Measurements from ENCODE around the gene APAF1. TPM values are rescaled to one million over a fixed set of nuclear protein-coding genes. Genes with fewer than 3 reads are reported as not detected.

APAF1 gene
- total and polyA plus RNA-seq, 10 of the 15 experiments (the other 5 are each of a cell fraction or from before 2014, with no cell fraction given), result 4.2 to 19.1 (median 14.2) TPM

DNA sequence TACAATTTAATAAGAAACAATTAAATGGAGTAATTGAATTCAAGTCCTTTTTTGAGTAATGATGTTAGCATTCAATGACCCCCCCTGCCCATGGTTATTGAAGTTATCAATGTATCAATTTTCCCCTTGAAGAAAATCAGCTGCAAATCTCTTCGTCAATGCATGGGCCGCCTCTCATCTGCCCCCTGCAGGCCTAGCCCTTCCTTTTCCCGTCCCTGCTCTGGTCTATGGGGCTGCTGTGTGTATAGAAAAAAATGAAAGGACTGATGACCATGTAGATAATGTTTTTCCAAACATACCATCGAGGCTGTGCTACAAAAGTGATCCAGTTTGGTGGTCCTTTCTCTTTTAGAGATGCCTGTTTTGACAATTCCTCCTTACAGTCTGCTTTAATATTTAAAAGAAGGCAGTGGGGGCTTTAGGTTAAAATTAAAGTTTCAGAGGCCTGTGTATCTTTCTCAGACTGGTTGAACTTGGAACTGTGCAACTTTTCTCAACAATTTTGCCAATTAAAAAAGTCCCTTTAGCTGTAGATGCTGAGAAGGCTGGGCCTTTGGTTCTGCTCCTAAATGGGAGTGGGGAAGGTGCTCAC, 98.4 kb downstream of the APAF1 start (continued):
- TF ChIP-seq, protein P1, sequence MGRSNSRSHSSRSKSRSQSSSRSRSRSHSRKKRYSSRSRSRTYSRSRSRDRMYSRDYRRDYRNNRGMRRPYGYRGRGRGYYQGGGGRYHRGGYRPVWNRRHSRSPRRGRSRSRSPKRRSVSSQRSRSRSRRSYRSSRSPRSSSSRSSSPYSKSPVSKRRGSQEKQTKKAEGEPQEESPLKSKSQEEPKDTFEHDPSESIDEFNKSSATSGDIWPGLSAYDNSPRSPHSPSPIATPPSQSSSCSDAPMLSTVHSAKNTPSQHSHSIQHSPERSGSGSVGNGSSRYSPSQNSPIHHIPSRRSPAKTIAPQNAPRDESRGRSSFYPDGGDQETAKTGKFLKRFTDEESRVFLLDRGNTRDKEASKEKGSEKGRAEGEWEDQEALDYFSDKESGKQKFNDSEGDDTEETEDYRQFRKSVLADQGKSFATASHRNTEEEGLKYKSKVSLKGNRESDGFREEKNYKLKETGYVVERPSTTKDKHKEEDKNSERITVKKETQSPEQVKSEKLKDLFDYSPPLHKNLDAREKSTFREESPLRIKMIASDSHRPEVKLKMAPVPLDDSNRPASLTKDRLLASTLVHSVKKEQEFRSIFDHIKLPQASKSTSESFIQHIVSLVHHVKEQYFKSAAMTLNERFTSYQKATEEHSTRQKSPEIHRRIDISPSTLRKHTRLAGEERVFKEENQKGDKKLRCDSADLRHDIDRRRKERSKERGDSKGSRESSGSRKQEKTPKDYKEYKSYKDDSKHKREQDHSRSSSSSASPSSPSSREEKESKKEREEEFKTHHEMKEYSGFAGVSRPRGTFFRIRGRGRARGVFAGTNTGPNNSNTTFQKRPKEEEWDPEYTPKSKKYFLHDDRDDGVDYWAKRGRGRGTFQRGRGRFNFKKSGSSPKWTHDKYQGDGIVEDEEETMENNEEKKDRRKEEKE (IDR thresholded peaks at IDR 0.05), result no peak
- TF ChIP-seq TCF12 (IDR thresholded peaks at IDR 0.05; ENCODE audit: low read depth, low read length) (no peak), SPI1 (IDR thresholded peaks at IDR 0.05; ENCODE audit: borderline replicate concordance, insufficient read depth, low read depth, low read length) (no peak), HDAC6 (IDR thresholded peaks at IDR 0.05; ENCODE audit: unreplicated experiment) (no peak), YY1 (IDR thresholded peaks at IDR 0.05; ENCODE audit: low read depth, low read length) (0 out of 2 replicates have a peak, but pooled peaks have one; percentile 18)

DNA sequence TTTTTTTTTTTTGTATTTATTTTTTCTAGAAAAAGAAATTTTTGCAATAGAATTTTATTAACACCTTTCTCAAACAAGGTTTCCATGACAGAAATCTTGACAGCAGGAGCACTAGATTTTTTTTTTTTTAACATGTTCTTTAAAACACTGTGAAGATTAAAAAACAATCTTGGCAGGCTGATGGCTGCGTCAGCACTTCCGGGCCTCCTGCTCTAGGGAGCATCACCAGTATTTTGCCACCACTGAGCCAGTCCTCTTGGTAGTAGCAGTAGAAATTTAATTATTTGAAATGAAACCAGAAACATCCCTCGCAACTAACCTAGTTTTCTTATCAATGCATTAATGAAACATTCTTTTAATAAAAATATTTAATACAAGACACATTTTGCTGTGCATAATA, 99.6 kb downstream of the APAF1 start:
- BruUV-seq (replicated peaks), result no TSS peak
- no peak overlapping the region for H3K4me3 ChIP-seq
- no peak overlapping the region for H3K4me2 ChIP-seq (ENCODE audit: control insufficient read depth, insufficient read depth)
- WGBS (ENCODE audit: insufficient coverage, insufficient replicate concordance, low lambda C conversion rate, missing lambda C conversion rate), result 97% methylated on average over 3 of the region's 3 CpGs
- H4K20me1 ChIP-seq (ENCODE audit: control insufficient read depth, insufficient read depth), result no peaks in the 10 kb centered on the region
- intact Hi-C loops (cut with micrococcal nuclease; ENCODE audit: unreplicated experiment), result no loop called here
- in situ Hi-C loops (cut with MboI), result no loop called here
- no peaks in the 10 kb centered on the region for H3K79me2 ChIP-seq (ENCODE audit: control insufficient read depth, insufficient read depth, low read length)
- CTCF ChIA-PET, result no interaction called here
- H3K9me3 ChIP-seq (replicated peaks; ENCODE audit: control insufficient read depth, insufficient read depth, low read length), result no peaks in the 10 kb centered on the region
- H2AFZ ChIP-seq (ENCODE audit: control insufficient read depth, low read depth, low read length), result no peak overlapping the region
- H3K27me3 ChIP-seq (replicated peaks in 1 of 2; ENCODE audit: control insufficient read depth in 2 of 2, insufficient read depth in 2 of 2, low read length in 1 of 2), result peaks cover 3 to 7% of the 10 kb centered on the region in 2 experiments; a peak in 3 of 4 replicates
- FAIRE-seq (no peak), ATAC-seq (no peak), DNase-seq (ENCODE audit: low read depth, low spot score) (no peak)
- H3K27ac ChIP-seq (ENCODE audit: control insufficient read depth, insufficient read depth), result no peak overlapping the region
- peaks cover 4% of the 10 kb centered on the region; the same call in 1 of the 2 replicates for H3K4me1 ChIP-seq (ENCODE audit: control insufficient read depth, insufficient read depth, low read length)
- H3K36me3 ChIP-seq (ENCODE audit: control insufficient read depth in 2 of 2, insufficient read depth in 2 of 2, low read length in 1 of 2), result no peaks in the 10 kb centered on the region
- SMC1A ChIA-PET (ENCODE audit: uncharacterized antibody, unreplicated experiment), result no interaction called here
- RAD21 ChIA-PET (ENCODE audit: unreplicated experiment), result no interaction called here
- H3K9ac ChIP-seq (ENCODE audit: control insufficient read depth, insufficient read depth, low read length), result no peak overlapping the region
- POLR2A ChIA-PET, result no interaction called here
- TF ChIP-seq FOS (IDR thresholded peaks at IDR 0.05; ENCODE audit: borderline replicate concordance, extremely low read depth, insufficient read length) (no peak), TARDBP (IDR thresholded peaks at IDR 0.05; ENCODE audit: borderline replicate concordance) (no peak), IKZF2 (IDR thresholded peaks at IDR 0.05) (no peak), NR2C1 (IDR thresholded peaks at IDR 0.05) (no peak), MEF2B (IDR thresholded peaks at IDR 0.05; ENCODE audit: partially characterized antibody, poor library complexity, severe bottlenecking) (no peak), NR2C2 (IDR thresholded peaks at IDR 0.05; ENCODE audit: borderline replicate concordance, control insufficient read depth, insufficient read length, low read depth) (no peak), TCF3 (IDR thresholded peaks at IDR 0.05; ENCODE audit: borderline replicate concordance, insufficient read depth, low read depth, low read length) (no peak)
- TF ChIP-seq, protein P2, sequence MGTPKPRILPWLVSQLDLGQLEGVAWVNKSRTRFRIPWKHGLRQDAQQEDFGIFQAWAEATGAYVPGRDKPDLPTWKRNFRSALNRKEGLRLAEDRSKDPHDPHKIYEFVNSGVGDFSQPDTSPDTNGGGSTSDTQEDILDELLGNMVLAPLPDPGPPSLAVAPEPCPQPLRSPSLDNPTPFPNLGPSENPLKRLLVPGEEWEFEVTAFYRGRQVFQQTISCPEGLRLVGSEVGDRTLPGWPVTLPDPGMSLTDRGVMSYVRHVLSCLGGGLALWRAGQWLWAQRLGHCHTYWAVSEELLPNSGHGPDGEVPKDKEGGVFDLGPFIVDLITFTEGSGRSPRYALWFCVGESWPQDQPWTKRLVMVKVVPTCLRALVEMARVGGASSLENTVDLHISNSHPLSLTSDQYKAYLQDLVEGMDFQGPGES (IDR thresholded peaks at IDR 0.05), result no peak
- TF ChIP-seq, protein P3, sequence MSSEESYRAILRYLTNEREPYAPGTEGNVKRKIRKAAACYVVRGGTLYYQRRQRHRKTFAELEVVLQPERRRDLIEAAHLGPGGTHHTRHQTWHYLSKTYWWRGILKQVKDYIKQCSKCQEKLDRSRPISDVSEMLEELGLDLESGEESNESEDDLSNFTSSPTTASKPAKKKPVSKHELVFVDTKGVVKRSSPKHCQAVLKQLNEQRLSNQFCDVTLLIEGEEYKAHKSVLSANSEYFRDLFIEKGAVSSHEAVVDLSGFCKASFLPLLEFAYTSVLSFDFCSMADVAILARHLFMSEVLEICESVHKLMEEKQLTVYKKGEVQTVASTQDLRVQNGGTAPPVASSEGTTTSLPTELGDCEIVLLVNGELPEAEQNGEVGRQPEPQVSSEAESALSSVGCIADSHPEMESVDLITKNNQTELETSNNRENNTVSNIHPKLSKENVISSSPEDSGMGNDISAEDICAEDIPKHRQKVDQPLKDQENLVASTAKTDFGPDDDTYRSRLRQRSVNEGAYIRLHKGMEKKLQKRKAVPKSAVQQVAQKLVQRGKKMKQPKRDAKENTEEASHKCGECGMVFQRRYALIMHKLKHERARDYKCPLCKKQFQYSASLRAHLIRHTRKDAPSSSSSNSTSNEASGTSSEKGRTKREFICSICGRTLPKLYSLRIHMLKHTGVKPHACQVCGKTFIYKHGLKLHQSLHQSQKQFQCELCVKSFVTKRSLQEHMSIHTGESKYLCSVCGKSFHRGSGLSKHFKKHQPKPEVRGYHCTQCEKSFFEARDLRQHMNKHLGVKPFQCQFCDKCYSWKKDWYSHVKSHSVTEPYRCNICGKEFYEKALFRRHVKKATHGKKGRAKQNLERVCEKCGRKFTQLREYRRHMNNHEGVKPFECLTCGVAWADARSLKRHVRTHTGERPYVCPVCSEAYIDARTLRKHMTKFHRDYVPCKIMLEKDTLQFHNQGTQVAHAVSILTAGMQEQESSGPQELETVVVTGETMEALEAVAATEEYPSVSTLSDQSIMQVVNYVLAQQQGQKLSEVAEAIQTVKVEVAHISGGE (CRISPR knock-in tag; IDR thresholded peaks at IDR 0.05), result no peak
